T-helper 1 cell treated with Interleukin-12 subunit alpha and Interleukin-12 subunit beta and Interleukin-4 antibody, amounts not matched to agents 30 μg/mL and 1 μg/mL, for 36 hours (primary cell): Measurements from ENCODE around the gene CRTC1.

Source experiments
- H3K27ac Mint-ChIP-seq: one replicate; pipeline ENCODE4 v1.8.0; 2021; ENCODE audit warnings: mild to moderate bottlenecking, mixed read lengths
- H3K27me3 Mint-ChIP-seq: one replicate; pipeline ENCODE4 v1.8.0; 2021; ENCODE audit warnings: low read depth, mixed read lengths
- H3K36me3 Mint-ChIP-seq: one replicate; pipeline ENCODE4 v1.8.0; 2021; ENCODE audit warnings: low read depth, mixed read lengths
- H3K4me1 Mint-ChIP-seq: one replicate; pipeline ENCODE4 v1.8.0; 2021; ENCODE audit warnings: low read depth, mixed read lengths
- H3K4me3 Mint-ChIP-seq: one replicate; pipeline ENCODE4 v1.8.0; 2021; ENCODE audit warnings: mild to moderate bottlenecking, moderate library complexity, mixed read lengths
- H3K9me3 Mint-ChIP-seq: one replicate; pipeline ENCODE4 v1.8.0; 2021; ENCODE audit warnings: mixed read lengths

The CRTC1 gene

GRCh38 chr19:18783958-18784785 is 100.7 kb downstream of the CRTC1 start:
- Mint-ChIP-seq H3K9me3 (no peaks in the 10 kb centered on the region), H3K27ac (no peak overlapping the region), H3K4me1 (peaks cover 11% of the 10 kb centered on the region), H3K4me3 (no peak overlapping the region), H3K36me3 (no peaks in the 10 kb centered on the region), H3K27me3 (peaks cover 42% of the 10 kb centered on the region)

- H3K4me3 Mint-ChIP-seq = no peak overlapping the region
- H3K36me3 Mint-ChIP-seq = peaks cover 1% of the 10 kb centered on the region
- no peaks in the 10 kb centered on the region for H3K9me3 Mint-ChIP-seq
- H3K27me3 Mint-ChIP-seq = peaks cover 48% of the 10 kb centered on the region
- H3K27ac Mint-ChIP-seq = no peak overlapping the region
- peaks cover 13% of the 10 kb centered on the region for H3K4me1 Mint-ChIP-seq
Measured at GRCh38 chr19:18784786-18785120, 101.3 kb downstream of the CRTC1 start.

GRCh38 chr19:18785179-18786124 is 102.0 kb downstream of the CRTC1 start:
- Mint-ChIP-seq H3K27me3 (peaks cover 55% of the 10 kb centered on the region), H3K4me3 (no peak overlapping the region), H3K36me3 (peaks cover 4% of the 10 kb centered on the region), H3K9me3 (no peaks in the 10 kb centered on the region), H3K4me1 (peaks cover 16% of the 10 kb centered on the region), H3K27ac (no peak overlapping the region)

- no peaks in the 10 kb centered on the region for H3K9me3 Mint-ChIP-seq
- peak overlapping the region; percentile 83 for H3K27ac Mint-ChIP-seq
- H3K4me1 Mint-ChIP-seq = peaks cover 17% of the 10 kb centered on the region
- H3K36me3 Mint-ChIP-seq = peaks cover 4% of the 10 kb centered on the region
- H3K4me3 Mint-ChIP-seq = peak overlapping the region; percentile 31
- peaks cover 85% of the 10 kb centered on the region for H3K27me3 Mint-ChIP-seq
Measured at GRCh38 chr19:18788529-18789421, 105.3 kb downstream of the CRTC1 start.

GRCh38 chr19:18789422-18789869 is 106.0 kb downstream of the CRTC1 start:
- no peak overlapping the region for H3K4me3 Mint-ChIP-seq
- peaks cover 4% of the 10 kb centered on the region for H3K36me3 Mint-ChIP-seq
- H3K4me1 Mint-ChIP-seq = peaks cover 17% of the 10 kb centered on the region
- peak overlapping the region; percentile 83 for H3K27ac Mint-ChIP-seq
- H3K27me3 Mint-ChIP-seq = peaks cover 85% of the 10 kb centered on the region
- H3K9me3 Mint-ChIP-seq = no peaks in the 10 kb centered on the region

- peaks cover 89% of the 10 kb centered on the region for H3K27me3 Mint-ChIP-seq
- peak overlapping the region; percentile 84 for H3K27ac Mint-ChIP-seq
Measured at GRCh38 chr19:18789883-18790565, 106.5 kb downstream of the CRTC1 start.

GRCh38 chr19:18790566-18791314 is 107.3 kb downstream of the CRTC1 start, which contains the start of gene COMP:
COMP (minus strand) TSS chr19:18791305; CDS start chr19:18791269, 36 bp downstream.
- Mint-ChIP-seq H3K27me3 (peaks cover 83% of the 10 kb centered on the region), H3K36me3 (peaks cover 4% of the 10 kb centered on the region), H3K9me3 (no peaks in the 10 kb centered on the region), H3K4me1 (peaks cover 13% of the 10 kb centered on the region), H3K4me3 (peak within 1 kb of the TSS; percentile 68), H3K27ac (peak within 1 kb of the TSS; percentile 84)

More at GRCh38 chr19:18789883-18790565, 106.5 kb downstream of the CRTC1 start:
- Mint-ChIP-seq H3K36me3 (peaks cover 4% of the 10 kb centered on the region), H3K4me1 (peaks cover 17% of the 10 kb centered on the region), H3K4me3 (peak overlapping the region; percentile 68), H3K9me3 (no peaks in the 10 kb centered on the region)

- Mint-ChIP-seq H3K36me3 (peaks cover 4% of the 10 kb centered on the region), H3K27ac (no peak overlapping the region), H3K9me3 (no peaks in the 10 kb centered on the region), H3K4me3 (no peak overlapping the region), H3K27me3 (peaks cover 82% of the 10 kb centered on the region), H3K4me1 (peaks cover 13% of the 10 kb centered on the region)
Measured at GRCh38 chr19:18791315-18791678, 107.8 kb downstream of the CRTC1 start.

- H3K27me3 Mint-ChIP-seq = peaks cover 81% of the 10 kb centered on the region
- peaks cover 9% of the 10 kb centered on the region for H3K4me1 Mint-ChIP-seq
- peaks cover 4% of the 10 kb centered on the region for H3K36me3 Mint-ChIP-seq
- H3K9me3 Mint-ChIP-seq = no peaks in the 10 kb centered on the region
- H3K4me3 Mint-ChIP-seq = no peak overlapping the region
- H3K27ac Mint-ChIP-seq = peak overlapping the region; percentile 22
Measured at GRCh38 chr19:18792661-18793060, 109.2 kb downstream of the CRTC1 start.

GRCh38 chr19:18793144-18794028 is 109.9 kb downstream of the CRTC1 start:
- peaks cover 4% of the 10 kb centered on the region for H3K36me3 Mint-ChIP-seq
- peaks cover 75% of the 10 kb centered on the region for H3K27me3 Mint-ChIP-seq
- peaks cover 8% of the 10 kb centered on the region for H3K4me1 Mint-ChIP-seq
- H3K27ac Mint-ChIP-seq = peak overlapping the region; percentile 22
- no peaks in the 10 kb centered on the region for H3K9me3 Mint-ChIP-seq
- H3K4me3 Mint-ChIP-seq = no peak overlapping the region

GRCh38 chr19:18794029-18794313 is 110.5 kb downstream of the CRTC1 start:
- Mint-ChIP-seq H3K36me3 (peaks cover 4% of the 10 kb centered on the region), H3K9me3 (no peaks in the 10 kb centered on the region), H3K4me1 (peaks cover 6% of the 10 kb centered on the region), H3K4me3 (no peak overlapping the region), H3K27ac (no peak overlapping the region), H3K27me3 (peaks cover 71% of the 10 kb centered on the region)

GRCh38 chr19:18794692-18795091 is 111.2 kb downstream of the CRTC1 start:
- H3K27me3 Mint-ChIP-seq = peaks cover 63% of the 10 kb centered on the region
- peaks cover 3% of the 10 kb centered on the region for H3K36me3 Mint-ChIP-seq
- H3K4me3 Mint-ChIP-seq = no peak overlapping the region
- no peak overlapping the region for H3K27ac Mint-ChIP-seq
- H3K4me1 Mint-ChIP-seq = peaks cover 4% of the 10 kb centered on the region
- H3K9me3 Mint-ChIP-seq = no peaks in the 10 kb centered on the region
